K562 (cell line): ENCODE measurements around the gene NOD1. TPM values are rescaled to one million over a fixed set of nuclear protein-coding genes. Genes with fewer than 3 reads are reported as not detected.

ENCODE experiments used
- ATAC-seq: fragments of 200-7000 bp; cut with Tn5 transposase; 3 replicates; pipeline ENCODE4 v1.9.1; 2020; ENCODE audit warnings: moderate library complexity
- BruUV-seq: library from RNA; stranded (reverse); fragments of 400-500 nt; replicated peaks from 2 replicates; lab custom pipeline; 2021; lab: Mats Ljungman, UMichigan
- CTCF ChIA-PET: fragments of 300-600 bp; formaldehyde crosslinking; extraction: SDS; loops from one replicate; lab custom pipeline; 2021; ENCODE audit warnings: low intra/inter-chr PET ratio; lab: Yijun Ruan, JAX
- POLR2A ChIA-PET: fragments of 300-600, 350-650 bp; sonication (Branson Sonifier 250); formaldehyde crosslinking; extraction: SDS; loops from one replicate; lab custom pipeline; 2021; ENCODE audit warnings: antibody characterized with exemption, inconsistent platforms; lab: Yijun Ruan, JAX
- DNase-seq, 4 experiments: peaks; one replicate each; pipeline versions ENCODE4 v3.0.0 to v3.0.0-alpha.2; 2011 to 2018; ENCODE audit warnings: low spot score in 3 of 4, mixed read lengths in 3 of 4; ENCODE audit errors: extremely low read depth in 1 of 4
- FAIRE-seq: peaks from 2 replicates; lab custom pipeline; 2011; peaks lifted over from hg19 to GRCh38; lab: Jason Lieb, UNC
- H2AFZ ChIP-seq: 2 replicates; pipeline ENCODE4 v1.6.0; 2011; ENCODE audit warnings: low read depth, low read length, control low read depth, inconsistent platforms
- H3K27ac ChIP-seq: fragments of 200-600 bp; 3 replicates; pipeline ENCODE4 v1.8.0; 2011; ENCODE audit warnings: low read depth, mild to moderate bottlenecking, control low read depth, inconsistent platforms, low read length, moderate library complexity, mixed read lengths; ENCODE audit errors: extremely low read depth
- H3K27me3 ChIP-seq, 2 experiments: fragments of 300-600 bp in 1 of 2; 2 replicates in 1 of 2; 3 replicates in 1 of 2; pipeline versions ENCODE4 v1.6.0 to v1.8.0; 2011; ENCODE audit warnings: inconsistent platforms in 2 of 2, low read length in 2 of 2, mild to moderate bottlenecking in 1 of 2, mixed read lengths in 1 of 2, moderate library complexity in 1 of 2; ENCODE audit not compliant: control insufficient read depth in 2 of 2, insufficient read depth in 2 of 2
- H3K36me3 ChIP-seq: fragments of 300-600 bp; 3 replicates; pipeline ENCODE4 v1.8.0; 2011; ENCODE audit warnings: mild to moderate bottlenecking, low read length, inconsistent platforms; ENCODE audit not compliant: control insufficient read depth, insufficient read depth
- H3K4me1 ChIP-seq, 2 experiments: fragments of 200-600 bp in 1 of 2; replicated peaks in 1 of 2; 2 replicates in 1 of 2; 3 replicates in 1 of 2; pipeline versions ENCODE4 v1.5.1 to v1.8.0; 2011; ENCODE audit warnings: inconsistent platforms in 2 of 2, low read length in 2 of 2, mild to moderate bottlenecking in 1 of 2, mixed read lengths in 1 of 2, moderate library complexity in 1 of 2; ENCODE audit not compliant: control insufficient read depth in 2 of 2, insufficient read depth in 2 of 2
- H3K4me2 ChIP-seq: 2 replicates; pipeline ENCODE4 v1.6.1; 2011; ENCODE audit warnings: low read length, control low read depth, inconsistent platforms, mixed read lengths; ENCODE audit not compliant: insufficient read depth
- H3K4me3 ChIP-seq: fragments of 200-600 bp; sonication (generic), shearing (Covaris generic); 2 replicates; pipeline ENCODE4 v1.5.1; 2016; ENCODE audit warnings: control low read depth, inconsistent platforms
- H3K79me2 ChIP-seq: fragments of 200-600 bp; 3 replicates; pipeline ENCODE4 v1.8.0; 2011; ENCODE audit warnings: low read length, inconsistent platforms; ENCODE audit not compliant: control insufficient read depth, insufficient read depth
- H3K9ac ChIP-seq, 2 experiments: 2 replicates each; pipeline versions ENCODE4 v1.6.0 to v1.6.1; 2011; ENCODE audit warnings: low read depth in 2 of 2, low read length in 2 of 2, control low read depth in 1 of 2, inconsistent platforms in 1 of 2, mild to moderate bottlenecking in 1 of 2, mixed read lengths in 1 of 2; ENCODE audit not compliant: insufficient read depth in 1 of 2
- H3K9me1 ChIP-seq: one replicate; pipeline ENCODE4 v1.6.0; 2011; ENCODE audit warnings: inconsistent platforms, mild to moderate bottlenecking, low read length, moderate library complexity; ENCODE audit not compliant: control insufficient read depth, insufficient read depth
- H3K9me3 ChIP-seq: replicated peaks from 2 replicates; pipeline ENCODE4 v1.5.1; 2011; ENCODE audit warnings: low read depth, low read length, inconsistent platforms; ENCODE audit not compliant: control insufficient read depth, insufficient read depth
- H4K20me1 ChIP-seq: replicated peaks from 2 replicates; pipeline ENCODE4 v1.6.1; 2011; ENCODE audit warnings: low read length, inconsistent platforms, mixed read lengths; ENCODE audit not compliant: control insufficient read depth, insufficient read depth
- BCOR ChIP-seq: fragments of 450-650 bp; IDR thresholded peaks from 2 replicates; pipeline ENCODE4 v1.6.1; 2016
- HMG20A ChIP-seq: fragments of 450-650 bp; formaldehyde crosslinking; conservative IDR thresholded peaks from 2 replicates; pipeline ENCODE4 v1.4.0; 2020; ENCODE audit warnings: mild to moderate bottlenecking, mixed read lengths
- LARP7 ChIP-seq: fragments of 450-650 bp; IDR thresholded peaks from 2 replicates; pipeline ENCODE4 v1.6.1; 2016
- LEF1 ChIP-seq: fragments of 450-650 bp; IDR thresholded peaks from 2 replicates; pipeline ENCODE4 v1.6.1; 2016; ENCODE audit warnings: mild to moderate bottlenecking
- PHF8 ChIP-seq: fragments of 200-600 bp; sonication (generic); IDR thresholded peaks from 2 replicates; pipeline ENCODE4 v1.6.1; 2012; ENCODE audit warnings: mixed run types, mild to moderate bottlenecking, inconsistent platforms, low read length, moderate library complexity, borderline replicate concordance
- PHTF2 ChIP-seq: fragments of 250-450 bp; sonication (Bioruptor Pico); IDR thresholded peaks from 2 replicates; pipeline ENCODE4 v1.5.0; 2021; ENCODE audit warnings: mild to moderate bottlenecking
- POLR2G ChIP-seq: fragments of 200-400 bp; formaldehyde crosslinking; IDR thresholded peaks from 2 replicates; pipeline ENCODE4 v1.6.1; 2017; ENCODE audit warnings: low read depth, mild to moderate bottlenecking, antibody characterized with exemption, low read length, moderate library complexity
- TARDBP ChIP-seq: fragments of 450-650 bp; IDR thresholded peaks from 2 replicates; pipeline ENCODE4 v1.6.1; 2016
- TRIM28 ChIP-seq: fragments of 450-650 bp; IDR thresholded peaks from 2 replicates; pipeline ENCODE4 v1.6.1; 2017
- ZNF561 ChIP-seq: fragments of 450-650 bp; formaldehyde crosslinking; conservative IDR thresholded peaks from 2 replicates; pipeline ENCODE4 v1.4.0; 2020; ENCODE audit warnings: mild to moderate bottlenecking, moderate library complexity
- WGBS: fragments of 100-300 bp; shearing (Covaris generic); methylation state at CpG from one replicate; pipeline ENCODE4 v1.1.6; 2016; ENCODE audit warnings: low coverage, mixed read lengths; ENCODE audit not compliant: insufficient coverage; ENCODE audit errors: missing lambda C conversion rate; 5-methylcytosine and 5-hydroxymethylcytosine counted together
- in situ Hi-C: fragments of 300-500 bp; cut with MboI; formaldehyde crosslinking; loops from 4 replicates; pipeline ENCODE4 v1.15.0; 2018; ENCODE audit warnings: inconsistent platforms, mixed read lengths
- intact Hi-C: fragments of 100-400 bp; cut with micrococcal nuclease; formaldehyde crosslinking; loops from 2 replicates; pipeline ENCODE4 v1.14.2; 2022
- polyA plus RNA-seq, 8 experiments: library from polyadenylated mRNA; depleted of rRNA in 4 of 8; stranded (reverse) in 5 of 8; unstranded in 3 of 8; fragments of >200 nt; fragmentation: Nextera tagmentation in 2 of 8; fragmentation: Illumina TruSeq in 1 of 8; extraction: Ambion mirVana in 2 of 8; extraction: Trizol in 1 of 8; gene quantifications; 2 replicates each; pipeline versions ENCODE4 v1.2.1 to v1.2.3, GENCODE V29; 2011 to 2014; ENCODE audit warnings: inconsistent platforms in 1 of 8, missing spikeins in 1 of 8
- total RNA-seq, 7 experiments: library from RNA; depleted of rRNA in 6 of 7; stranded (reverse); fragments of >200 nt in 6 of 7; fragmentation: Illumina TruSeq in 2 of 7; extraction: Trizol in 2 of 7; gene quantifications; 2 replicates each; pipeline versions ENCODE4 v1.2.1 to v1.2.3, GENCODE V29; 2011 to 2021; ENCODE audit warnings: low replicate concordance in 1 of 7

Gene NOD1
- total and polyA plus RNA-seq, 9 of the 15 experiments (the other 6 are each of a cell fraction or from before 2014, with no cell fraction given), result 0.34 to 7.1 (median 4.7) TPM

DNA sequence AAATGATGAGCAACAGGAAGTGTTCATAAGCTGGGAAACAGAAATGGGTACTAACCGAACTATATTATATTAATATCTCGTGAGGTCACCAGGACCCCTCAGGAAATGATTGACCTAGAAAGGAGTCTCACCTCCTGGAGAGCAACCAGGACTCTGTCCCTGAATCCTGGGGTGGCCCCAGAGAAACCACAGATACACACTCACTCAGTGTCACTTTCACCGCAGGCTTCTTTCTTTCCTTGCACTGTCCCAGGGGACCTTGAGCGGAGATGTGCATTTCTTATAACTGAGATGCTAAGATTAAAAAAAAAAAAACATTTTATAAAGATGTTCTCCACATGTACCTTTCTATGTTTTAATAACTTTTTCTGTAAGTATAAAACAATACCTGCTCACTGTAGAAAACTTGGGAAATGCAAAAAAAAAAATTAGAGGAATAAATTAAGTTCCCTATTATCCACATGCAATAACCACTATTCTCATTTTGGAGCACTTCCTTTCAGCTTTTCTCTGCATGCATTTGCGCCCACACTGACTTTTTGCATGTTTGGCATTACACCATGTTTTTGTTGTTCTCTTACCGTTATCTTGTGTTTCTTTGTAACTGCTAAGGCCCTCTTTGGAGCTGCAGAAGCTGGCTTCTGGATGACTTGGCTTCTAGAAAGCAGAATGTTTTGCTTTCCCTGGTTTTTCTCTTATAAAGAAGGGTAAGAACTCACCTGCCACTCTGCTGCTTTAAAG lies 15.0 kb downstream of the NOD1 start (continued):
- no peak for TF ChIP-seq PHF8
- TF ChIP-seq TARDBP, result no peak
- TF ChIP-seq PHTF2 (CRISPR knock-in tag), result no peak
- TF ChIP-seq LARP7, result no peak
- no peak for TF ChIP-seq TRIM28
- no peak for TF ChIP-seq BCOR
- TF ChIP-seq POLR2G, result no peak
- no peak for TF ChIP-seq HMG20A (CRISPR knock-in tag)
- TF ChIP-seq LEF1, result no peak

DNA sequence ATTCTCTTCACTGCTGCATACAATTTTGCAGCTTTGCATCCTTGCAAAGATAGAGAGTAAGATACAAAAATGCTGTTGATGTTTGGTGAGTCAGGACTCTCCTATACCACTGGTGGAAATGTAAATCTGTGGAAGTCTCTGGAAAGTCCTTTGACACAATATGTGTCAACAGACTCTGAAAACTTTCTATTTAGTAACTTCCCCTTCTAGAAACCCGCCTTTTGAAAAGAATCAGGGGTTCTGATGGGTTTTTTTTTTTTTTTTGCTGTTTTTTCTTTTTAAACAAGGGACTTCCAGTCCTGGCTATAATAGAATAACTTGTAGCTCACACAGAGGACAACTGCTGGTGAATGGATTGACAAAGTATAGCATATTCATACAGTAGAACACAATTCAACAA lies 16.4 kb downstream of the NOD1 start:
- Histone ChIP-seq H3K79me2 (no peaks in the 10 kb centered on the region), H3K27me3 (no peaks in the 10 kb centered on the region), H2AFZ (no peak overlapping the region), H4K20me1 (no peaks in the 10 kb centered on the region), H3K9me3 (no peaks in the 10 kb centered on the region), H3K36me3 (no peaks in the 10 kb centered on the region), H3K27ac (no peak overlapping the region), H3K9ac (no peak overlapping the region), H3K4me2 (no peak overlapping the region), H3K4me3 (no peak overlapping the region), H3K4me1 (peaks cover 0 to 4% of the 10 kb centered on the region in 2 experiments; a peak in 1 of 5 replicates), H3K9me1 (no peaks in the 10 kb centered on the region)
- FAIRE-seq, result no peak
- in situ Hi-C loops (no loop called here), intact Hi-C loops (no loop called here)
- BruUV-seq, result no TSS peak
- ChIA-PET CTCF (no interaction called here), POLR2A (interaction anchor here (0.7 kb wide), 1 partner anchor 186 kb away, joined by 4 read pairs; no protein-coding TSS in a partner anchor)
- no peak for ATAC-seq
- WGBS, result 67% methylated on average over 1 of the region's 1 CpG
- TF ChIP-seq ZNF561, result no peak
- no peak for DNase-seq
